Psoas muscle (tissue), 8 donors: ENCODE results near the gene CREB3. TPM values are rescaled to one million over a fixed set of nuclear protein-coding genes. Genes with fewer than 3 reads are reported as not detected.

Experiments
- ATAC-seq, 4 donors: fragments of 200-7000 bp; cut with Tn5 transposase; one replicate each; pipeline ENCODE4 v1.9.1; 2020; ENCODE audit warnings: moderate library complexity in 3 of 4, mild to moderate bottlenecking in 2 of 4
- DNase-seq, 2 donors: peaks; one replicate each; pipeline ENCODE4 v3.0.0-alpha.2; 2020
- H3K27ac ChIP-seq: fragments of 200-600 bp; one replicate; pipeline ENCODE4 v1.8.0; 2022
- H3K27me3 ChIP-seq, 3 donors: fragments of 200-600 bp in 1 of 3; one replicate each; pipeline versions ENCODE4 v1.6.1 to v1.8.0; 2013 to 2022; ENCODE audit warnings: low read length in 2 of 3, mild to moderate bottlenecking in 2 of 3, moderate library complexity in 1 of 3; ENCODE audit not compliant: insufficient read depth in 3 of 3
- H3K36me3 ChIP-seq, 2 donors: fragments of 200-600 bp in 1 of 2; one replicate each; pipeline versions ENCODE4 v1.6.1 to v1.8.0; 2013 to 2022; ENCODE audit warnings: low read depth in 1 of 2, mild to moderate bottlenecking in 1 of 2, moderate library complexity in 1 of 2; ENCODE audit not compliant: insufficient read depth in 1 of 2
- H3K4me1 ChIP-seq: fragments of 200-600 bp; one replicate; pipeline ENCODE4 v1.8.0; 2022
- H3K4me3 ChIP-seq: fragments of 200-600 bp; one replicate; pipeline ENCODE4 v1.8.0; 2022; ENCODE audit warnings: mild to moderate bottlenecking
- H3K9me3 ChIP-seq: fragments of 200-600 bp; one replicate; pipeline ENCODE4 v1.8.0; 2022
- CTCF ChIP-seq: fragments of 200-600 bp; IDR thresholded peaks from one replicate; pipeline ENCODE4 v1.8.0; 2022; ENCODE audit warnings: antibody characterized with exemption
- WGBS, 3 donors: extraction: QIAGEN DNeasy Blood & Tissue Kit; methylation state at CpG; one replicate each; pipeline versions ENCODE4 v1.1.6 to v1.1.7; 2013; 5-methylcytosine and 5-hydroxymethylcytosine counted together
- intact Hi-C, 2 donors: fragments of 100-400 bp; cut with DNase I; formaldehyde crosslinking; loops; one replicate each; pipeline versions ENCODE4 v1.11.0 to v1.14.2; 2022
- polyA plus RNA-seq, 3 donors: library from polyadenylated mRNA; stranded (reverse); fragments of 200-250 nt; gene quantifications; one replicate each; pipeline ENCODE4 v1.2.3, GENCODE V29; 2013
- total RNA-seq, 4 donors: library from RNA; stranded (reverse); fragmentation: NEBNext Ultra II Directional in 2 of 4; extraction: Animal tissue kit (Norgen Biotek cat#: 25700) in 2 of 4; gene quantifications; one replicate each; pipeline versions ENCODE4 v1.2.1 to v1.2.4, GENCODE V29; 2021 to 2023
- donor health status: healthy with polysubstance abuse.
- donor health status: DM: no; HTN: no; CAD: no; lungs with moderate emphysema.
- donor health status: Bipolar disorder and iron deficiency.
- donor health status: healthy.
- donor health status: DM: yes; HTN: yes; CAD: no.
- donor health status: DM: no; HTN: no; CAD: no.
- donor health status: DM: no; HTN: no; CAD: no.
- donor health status: DM: yes; HTN: yes; CAD: no.

Gene CREB3
- total and polyA plus RNA-seq, 7 donors, result 16.1 to 55.1 (median 21.3) TPM

GRCh38 chr9:35757226-35757891, 24.9 kb downstream of the CREB3 start:
- Histone ChIP-seq H3K4me1 (peaks cover 19% of the 10 kb centered on the region), H3K36me3 (peaks cover 4 to 38% of the 10 kb centered on the region in 2 donors), H3K27me3 (no peaks in the 10 kb centered on the region), H3K27ac (peak overlapping the region; percentile 94), H3K4me3 (peak overlapping the region; percentile 82), H3K9me3 (no peaks in the 10 kb centered on the region)
- DNase-seq (peak in 1 of 2 donors; percentile 42), ATAC-seq (peak; percentile 61 to 68 (median 64))
- TF ChIP-seq CTCF, result no peak
- WGBS, 3 donors, result 5 to 10% (median 8%) methylated on average over 20 of the region's 20 CpGs
- intact Hi-C loops, result no loop called here

GRCh38 chr9:35757892-35758275, 25.4 kb downstream of the CREB3 start:
- H3K4me3 ChIP-seq, result peak overlapping the region; percentile 82
- ATAC-seq (no peak), DNase-seq (no peak)
- no peaks in the 10 kb centered on the region for H3K27me3 ChIP-seq
- no peaks in the 10 kb centered on the region for H3K9me3 ChIP-seq
- TF ChIP-seq CTCF, result no peak
- peak overlapping the region; percentile 94 for H3K27ac ChIP-seq
- peaks cover 4 to 33% of the 10 kb centered on the region in 2 donors for H3K36me3 ChIP-seq
- intact Hi-C loops, result no loop called here
- peaks cover 19% of the 10 kb centered on the region for H3K4me1 ChIP-seq

- no peaks in the 10 kb centered on the region for H3K9me3 ChIP-seq
- H3K27ac ChIP-seq, result peak overlapping the region; percentile 94
- H3K36me3 ChIP-seq, result peaks cover 4 to 26% of the 10 kb centered on the region in 2 donors
- 55 to 61% (median 57%) methylated on average over 3 of the region's 3 CpGs for WGBS, 3 donors
- H3K4me3 ChIP-seq, result no peak overlapping the region
- intact Hi-C loops, result no loop called here
- TF ChIP-seq CTCF, result no peak
- no peak for DNase-seq
- no peak for ATAC-seq
- H3K27me3 ChIP-seq, result no peaks in the 10 kb centered on the region
- H3K4me1 ChIP-seq, result peaks cover 19% of the 10 kb centered on the region
Measured at GRCh38 chr9:35758475-35759050, 26.1 kb downstream of the CREB3 start.

- no peaks in the 10 kb centered on the region for H3K9me3 ChIP-seq
- H3K27ac ChIP-seq, result no peak overlapping the region
- no peaks in the 10 kb centered on the region for H3K27me3 ChIP-seq
- peaks cover 0 to 14% of the 10 kb centered on the region in 2 donors for H3K36me3 ChIP-seq
- H3K4me3 ChIP-seq, result no peak overlapping the region
- intact Hi-C loops, result no loop called here
- WGBS, 3 donors, result 96 to 99% (median 98%) methylated on average over 4 of the region's 4 CpGs
- DNase-seq, result no peak
- ATAC-seq, result no peak
- no peak for TF ChIP-seq CTCF
- H3K4me1 ChIP-seq, result peaks cover 19% of the 10 kb centered on the region
Measured at GRCh38 chr9:35759795-35760194, 27.3 kb downstream of the CREB3 start.
